Brain microvascular endothelial cell (primary cell): Measurements from ENCODE around the gene HPS4.
A peak's percentile ranks its signal among the peaks of the same experiment; 100 is the strongest.

ENCODE experiments used
- DNase-seq: peaks from one replicate; pipeline ENCODE4 v3.0.0-alpha.2; 2020
- H3K27ac ChIP-seq: fragments of 250-450 bp; sonication (Bioruptor Pico); 2 replicates; pipeline ENCODE4 v1.5.1; 2020; ENCODE audit warnings: mild to moderate bottlenecking, moderate library complexity
- H3K27me3 ChIP-seq: fragments of 250-450 bp; sonication (Bioruptor Pico); replicated peaks from 2 replicates; pipeline ENCODE4 v1.5.1; 2020; ENCODE audit warnings: mild to moderate bottlenecking
- H3K36me3 ChIP-seq: fragments of 250-450 bp; sonication (Bioruptor Pico); replicated peaks from 2 replicates; pipeline ENCODE4 v1.5.1; 2020; ENCODE audit warnings: mild to moderate bottlenecking
- H3K4me3 ChIP-seq: 2 replicates; pipeline ENCODE4 v1.5.1; 2011; ENCODE audit warnings: low read depth, mild to moderate bottlenecking, control low read depth, low read length, moderate library complexity
- CTCF ChIP-seq: IDR thresholded peaks from 2 replicates; pipeline ENCODE4 v1.5.1; 2011; ENCODE audit warnings: low read depth, mild to moderate bottlenecking, moderate library complexity, low read length, control low read depth, inconsistent platforms; ENCODE audit errors: missing control alignments
- in situ Hi-C: cut with HindIII; loops from 2 replicates; pipeline ENCODE4 v1.10.0; 2017; ENCODE audit warnings: low sequenced_read_pairs, low pct_ligation_motif_present

The HPS4 gene

DNA sequence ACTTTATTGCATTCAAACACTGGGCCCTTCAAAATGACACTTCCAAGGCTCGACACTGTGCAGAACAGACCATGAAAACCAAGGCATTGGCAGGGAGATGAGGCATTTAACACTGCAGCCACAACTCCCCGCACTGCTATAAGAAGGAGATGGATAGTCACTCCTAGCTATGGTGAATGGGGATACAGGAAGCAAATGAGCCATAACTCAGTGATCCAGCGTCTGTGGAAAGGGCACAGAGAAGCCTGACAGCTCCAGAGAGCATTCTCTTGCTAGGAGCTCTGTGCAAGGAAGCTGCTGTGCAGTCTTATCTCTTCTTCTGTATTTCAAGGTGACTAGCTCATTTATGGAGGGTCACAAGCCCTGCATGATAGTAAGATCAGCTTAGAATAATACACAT is 20.9 kb downstream of the HPS4 start:
- in situ Hi-C loops, result no loop called here
- no peak for TF ChIP-seq CTCF
- H3K27me3 ChIP-seq, result no peaks in the 10 kb centered on the region
- peaks cover 24% of the 10 kb centered on the region for H3K36me3 ChIP-seq
- H3K4me3 ChIP-seq, result no peak overlapping the region
- H3K27ac ChIP-seq, result no peak overlapping the region
- no peak for DNase-seq

DNA sequence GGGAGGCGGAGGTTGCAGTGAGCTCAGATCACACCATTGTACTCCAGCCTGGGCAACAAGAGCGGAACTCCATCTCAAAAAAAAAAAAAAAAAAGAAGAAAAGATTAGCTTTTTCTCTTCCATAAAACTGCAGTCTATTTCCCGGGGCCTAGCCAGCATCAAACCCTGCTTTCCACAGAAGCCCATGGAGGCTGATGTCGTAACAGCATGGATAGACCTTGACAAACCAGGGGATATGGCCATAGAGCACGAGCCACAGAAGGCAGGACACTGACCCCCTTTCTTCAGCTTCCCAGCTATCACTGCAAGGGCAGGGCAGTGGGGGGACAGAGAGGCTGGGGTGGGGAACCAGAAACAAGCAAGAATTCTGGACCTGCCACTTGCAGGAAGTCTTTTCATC is 21.5 kb downstream of the HPS4 start:
- TF ChIP-seq CTCF, result no peak
- Histone ChIP-seq H3K27me3 (no peaks in the 10 kb centered on the region), H3K27ac (no peak overlapping the region), H3K4me3 (no peak overlapping the region), H3K36me3 (peaks cover 28% of the 10 kb centered on the region)
- in situ Hi-C loops, result no loop called here
- no peak for DNase-seq

GRCh38 chr22:26461188-26461810 is 22.3 kb downstream of the HPS4 start:
- H3K36me3 ChIP-seq, result peaks cover 28% of the 10 kb centered on the region
- H3K27ac ChIP-seq, result no peak overlapping the region
- peak; percentile 91 for TF ChIP-seq CTCF
- H3K27me3 ChIP-seq, result no peaks in the 10 kb centered on the region
- no peak overlapping the region for H3K4me3 ChIP-seq
- peak; percentile 20 for DNase-seq
- in situ Hi-C loops, result no loop called here

DNA sequence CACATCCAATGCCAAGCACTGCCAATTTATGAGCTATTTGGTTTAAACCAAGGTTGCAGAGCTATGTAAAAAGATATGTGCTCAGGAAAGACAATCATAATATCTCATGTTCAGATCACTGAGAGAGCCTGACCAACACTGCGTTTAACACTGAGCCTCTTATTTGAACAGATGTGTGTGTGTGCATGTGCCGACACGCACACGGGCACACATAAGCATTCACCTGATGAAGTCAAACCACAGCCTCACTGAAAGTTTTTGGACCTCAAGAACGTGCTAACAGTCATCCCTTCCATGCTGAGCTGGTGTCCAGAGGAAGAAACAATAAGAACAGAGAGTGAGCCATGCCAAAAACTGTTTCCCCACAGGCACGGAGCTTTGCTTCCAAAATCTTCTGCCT is 23.4 kb downstream of the HPS4 start:
- Histone ChIP-seq H3K27me3 (no peaks in the 10 kb centered on the region), H3K36me3 (peaks cover 18% of the 10 kb centered on the region), H3K27ac (no peak overlapping the region), H3K4me3 (no peak overlapping the region)
- no peak for TF ChIP-seq CTCF
- in situ Hi-C loops, result no loop called here
- no peak for DNase-seq

DNA sequence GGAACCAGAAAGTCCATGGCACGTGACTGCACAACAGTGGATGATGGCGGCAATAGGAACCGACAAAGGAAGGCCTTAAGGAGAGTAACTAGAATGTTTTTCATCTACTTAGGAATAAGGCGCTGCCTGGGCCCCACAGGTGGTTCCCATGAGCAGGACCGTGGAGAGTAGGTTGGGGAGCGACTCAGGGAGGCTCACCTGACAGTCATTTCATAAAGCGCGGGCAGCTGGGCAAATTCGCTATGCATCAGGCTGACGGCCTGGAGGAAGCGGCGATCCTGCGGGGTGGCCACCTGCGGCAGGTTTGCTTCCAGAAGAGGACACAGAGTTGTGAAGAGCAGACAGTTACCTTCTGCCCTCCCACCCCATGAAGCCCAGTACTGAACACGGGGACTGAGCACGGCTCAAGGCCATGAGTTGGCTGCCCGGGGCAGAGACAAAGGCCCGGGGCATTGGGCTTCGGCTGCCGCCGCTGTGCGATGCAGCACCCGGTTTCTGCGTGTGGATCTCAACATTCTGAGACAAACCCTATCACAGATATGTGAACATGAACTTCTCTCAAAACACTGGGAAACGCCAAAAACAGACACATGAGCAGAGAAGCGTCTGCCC is 25.8 kb downstream of the HPS4 start:
- Histone ChIP-seq H3K36me3 (peaks cover 10% of the 10 kb centered on the region), H3K4me3 (no peak overlapping the region), H3K27ac (no peak overlapping the region), H3K27me3 (no peaks in the 10 kb centered on the region)
- no peak for DNase-seq
- in situ Hi-C loops, result no loop called here
- no peak for TF ChIP-seq CTCF
